ENCODE data around the gene HSPBP1. TPM values are rescaled to one million over a fixed set of nuclear protein-coding genes. Genes with fewer than 3 reads are reported as not detected.

Gene HSPBP1
- total and polyA plus RNA-seq, 2 donors (not counting 3 experiments of a cell fraction or from before 2014, with no cell fraction given), result 30.4 to 47.5 TPM

DNA sequence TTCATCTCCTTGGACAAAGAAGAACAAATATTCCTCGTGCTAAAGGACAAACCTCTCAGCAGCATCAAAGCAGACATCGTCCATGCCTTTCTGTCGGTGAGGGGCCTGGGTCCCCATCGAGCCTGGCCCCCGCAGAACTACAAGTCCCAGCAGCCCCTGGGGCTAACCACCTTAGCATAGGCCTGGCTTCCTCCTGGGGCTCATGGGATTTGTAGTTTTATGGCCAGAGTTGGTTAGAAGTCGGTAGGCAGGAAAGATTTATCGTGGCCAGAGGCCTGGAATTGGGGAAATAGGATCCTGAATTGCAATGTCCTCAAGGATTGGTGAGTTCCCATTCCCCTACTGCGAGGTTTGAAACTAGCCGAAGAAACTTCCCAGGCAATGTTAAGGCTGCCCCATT lies 25.6 kb upstream of the HSPBP1 start:
- dilution Hi-C loops (cut with MboI; ENCODE audit: extremely low pct_ligation_motif_present, low sequenced_read_pairs), result no loop called here
- Histone ChIP-seq H3K9ac (replicated peaks; ENCODE audit: extremely low read depth, insufficient read depth, low read length) (no peak overlapping the region), H4K20me1 (replicated peaks; ENCODE audit: control insufficient read depth, extremely low read depth, insufficient read depth, low read length) (no peaks in the 10 kb centered on the region), H3K4me2 (ENCODE audit: insufficient read depth, low read length) (no peak overlapping the region), H3K4me1 (ENCODE audit: control insufficient read depth, extremely low read depth, insufficient read depth, low read length) (no peaks in the 10 kb centered on the region), H3K27me3 (ENCODE audit: control insufficient read depth in 2 of 2, insufficient read depth in 2 of 2, low read length in 2 of 2) (peaks cover 0 to 3% of the 10 kb centered on the region in 2 experiments), H2AFZ (ENCODE audit: low read depth, low read length) (no peak overlapping the region), H3K9me3 (replicated peaks; ENCODE audit: control insufficient read depth, insufficient read depth, low read length) (no peaks in the 10 kb centered on the region), H3K79me2 (ENCODE audit: control insufficient read depth, insufficient read depth, low read length) (no peaks in the 10 kb centered on the region), H3K9me1 (replicated peaks; ENCODE audit: control insufficient read depth, extremely low read depth, insufficient read depth, low read length) (no peaks in the 10 kb centered on the region), H3K36me3 (ENCODE audit: control insufficient read depth in 2 of 2, extremely low read depth in 1 of 2, insufficient read depth in 2 of 2, low read length in 2 of 2) (no peaks in the 10 kb centered on the region), H3K4me3 (replicated peaks in 1 of 3; ENCODE audit: insufficient read depth in 1 of 3, low read depth in 1 of 3, low read length in 3 of 3) (no peak overlapping the region), H3K27ac (ENCODE audit: insufficient read depth, low read depth, low read length) (no peak overlapping the region)
- no TSS peak for BruUV-seq (replicated peaks)
- DNase-seq (ENCODE audit: low read depth, low spot score), result peak; percentile 23
- peak; percentile 83 for FAIRE-seq
- intact Hi-C loops (cut with micrococcal nuclease), result loop anchor here (1.0 kb wide), 1 partner anchor 34 kb away; the partner anchor contains the start of gene KMT5C
- ChIA-PET CTCF (interaction anchor here (0.6 to 1.4 kb wide), 3 partner anchors 78 to 164 kb away, joined by 3 to 7 read pairs (median 3); partner anchors contain the start of gene TMEM238), POLR2A (no interaction called here)
- no peak for TF ChIP-seq FOS (IDR thresholded peaks at IDR 0.05; ENCODE audit: borderline replicate concordance, insufficient read depth, low read length)
- TF ChIP-seq, protein P1, sequence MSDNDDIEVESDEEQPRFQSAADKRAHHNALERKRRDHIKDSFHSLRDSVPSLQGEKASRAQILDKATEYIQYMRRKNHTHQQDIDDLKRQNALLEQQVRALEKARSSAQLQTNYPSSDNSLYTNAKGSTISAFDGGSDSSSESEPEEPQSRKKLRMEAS (IDR thresholded peaks at IDR 0.05; ENCODE audit: insufficient read depth, insufficient read length), result no peak
- TF ChIP-seq GATA2 (IDR thresholded peaks at IDR 0.05; ENCODE audit: insufficient read depth, insufficient read length, low read depth, low read length), result no peak
- TF ChIP-seq EZH2 (IDR thresholded peaks at IDR 0.05; ENCODE audit: borderline replicate concordance, low read depth, low read length, severe bottlenecking), result no peak
- TF ChIP-seq POLR2A (IDR thresholded peaks at IDR 0.05; ENCODE audit: low read depth, low read length), result no peak
- TF ChIP-seq, protein P2, sequence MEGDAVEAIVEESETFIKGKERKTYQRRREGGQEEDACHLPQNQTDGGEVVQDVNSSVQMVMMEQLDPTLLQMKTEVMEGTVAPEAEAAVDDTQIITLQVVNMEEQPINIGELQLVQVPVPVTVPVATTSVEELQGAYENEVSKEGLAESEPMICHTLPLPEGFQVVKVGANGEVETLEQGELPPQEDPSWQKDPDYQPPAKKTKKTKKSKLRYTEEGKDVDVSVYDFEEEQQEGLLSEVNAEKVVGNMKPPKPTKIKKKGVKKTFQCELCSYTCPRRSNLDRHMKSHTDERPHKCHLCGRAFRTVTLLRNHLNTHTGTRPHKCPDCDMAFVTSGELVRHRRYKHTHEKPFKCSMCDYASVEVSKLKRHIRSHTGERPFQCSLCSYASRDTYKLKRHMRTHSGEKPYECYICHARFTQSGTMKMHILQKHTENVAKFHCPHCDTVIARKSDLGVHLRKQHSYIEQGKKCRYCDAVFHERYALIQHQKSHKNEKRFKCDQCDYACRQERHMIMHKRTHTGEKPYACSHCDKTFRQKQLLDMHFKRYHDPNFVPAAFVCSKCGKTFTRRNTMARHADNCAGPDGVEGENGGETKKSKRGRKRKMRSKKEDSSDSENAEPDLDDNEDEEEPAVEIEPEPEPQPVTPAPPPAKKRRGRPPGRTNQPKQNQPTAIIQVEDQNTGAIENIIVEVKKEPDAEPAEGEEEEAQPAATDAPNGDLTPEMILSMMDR (IDR thresholded peaks at IDR 0.05; ENCODE audit: extremely low read depth in 1 of 2, insufficient read depth in 1 of 2, low read depth in 1 of 2, low read length in 2 of 2), result no peak
- no peak for TF ChIP-seq MYC (IDR thresholded peaks at IDR 0.05; ENCODE audit: low read depth, low read length)
- no peak for TF ChIP-seq JUN (IDR thresholded peaks at IDR 0.05; ENCODE audit: borderline replicate concordance, insufficient read depth, insufficient read length, low read depth)
- TF ChIP-seq POLR2AphosphoS5 (IDR thresholded peaks at IDR 0.05; ENCODE audit: insufficient read depth, low read depth, low read length), result no peak
